ENCODE data around the gene CDCA8. TPM values are rescaled to one million over a fixed set of nuclear protein-coding genes. Genes with fewer than 3 reads are reported as not detected.

The CDCA8 gene
- total RNA-seq: 17.1 and 22.4 TPM in 2 replicates

DNA sequence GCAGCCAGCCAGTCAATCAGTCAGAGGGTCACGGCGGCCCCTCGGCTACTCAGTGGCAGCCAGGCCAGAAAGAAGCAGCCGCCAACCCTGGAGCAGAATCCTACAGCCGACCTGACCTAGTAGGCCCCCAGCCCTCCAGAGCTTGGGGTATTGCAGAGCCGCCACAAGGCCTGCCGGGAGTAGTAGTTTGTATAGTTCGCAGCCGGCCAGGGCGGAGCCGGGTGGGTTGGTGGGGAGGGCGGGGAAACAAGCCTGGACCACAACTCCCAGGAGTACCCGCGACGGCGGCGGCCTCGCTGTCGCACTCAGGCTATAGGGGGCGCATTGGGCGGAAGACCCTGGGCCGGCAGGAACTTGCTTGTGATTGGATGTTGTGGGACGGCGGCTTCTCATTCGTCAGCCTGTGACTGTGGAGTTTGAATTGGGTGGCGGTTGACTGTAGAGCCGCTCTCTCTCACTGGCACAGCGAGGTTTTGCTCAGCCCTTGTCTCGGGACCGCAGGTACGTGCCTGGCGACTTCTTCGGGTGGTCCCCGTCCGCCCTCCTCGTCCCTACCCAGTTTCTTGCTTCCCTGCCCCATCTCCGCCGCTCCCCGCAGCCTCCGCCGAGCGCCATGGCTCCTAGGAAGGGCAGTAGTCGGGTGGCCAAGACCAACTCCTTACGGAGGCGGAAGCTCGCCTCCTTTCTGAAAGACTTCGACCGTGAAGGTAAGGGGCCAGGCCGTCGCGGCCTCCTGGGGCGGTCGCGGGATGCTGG, at the start of gene CDCA8:
Gene CDCA8, plus strand, starts transcription at position 439 of the 756 bp plus-strand sequence. Its CDS starts 175 bp downstream, at position 614.

Other genes starting within 250 kb of the CDCA8 start
- gene ZC3H12A, start 217.9 kb upstream of the CDCA8 start, total RNA-seq: 31.9 and 40.6 TPM in 2 replicates
- 46.6 and 48.9 TPM in 2 replicates for gene MEAF6, start 177.8 kb upstream of the CDCA8 start, total RNA-seq
- 12.1 and 13.3 TPM in 2 replicates for gene SNIP1, start 138.2 kb upstream of the CDCA8 start, total RNA-seq
- gene DNALI1, start 135.6 kb upstream of the CDCA8 start, total RNA-seq: 1.8 and 3.3 TPM in 2 replicates
- 60.4 and 63.5 TPM in 2 replicates for gene GNL2, start 96.6 kb upstream of the CDCA8 start, total RNA-seq
- not detected in 2 replicates for gene RSPO1, start 57.6 kb upstream of the CDCA8 start, total RNA-seq
- under 0.01 and 0.07 TPM in 2 replicates for gene EPHA10, start 72.6 kb downstream of the CDCA8 start, total RNA-seq
- 0.93 and 1.7 TPM in 2 replicates for gene MANEAL, start 101.3 kb downstream of the CDCA8 start, total RNA-seq
- gene C1orf122, start 115.3 kb downstream of the CDCA8 start, total RNA-seq: 80.3 and 668 TPM in 2 replicates
- 29.6 and 30.9 TPM in 2 replicates for gene YRDC, start 115.7 kb downstream of the CDCA8 start, total RNA-seq
- 2.5 and 4.4 TPM in 2 replicates for gene MTF1, start 167.1 kb downstream of the CDCA8 start, total RNA-seq

Measured in airway epithelial cell (primary cell).